Skin of body (tissue), 2 donors: ENCODE results near the gene PLEKHM1. TPM values are rescaled to one million over a fixed set of nuclear protein-coding genes. Genes with fewer than 3 reads are reported as not detected.

Source experiments
- DNase-seq: peaks from one replicate; lab custom pipeline; 2025; lab: John Stamatoyannopoulos, UW
- total RNA-seq: library from RNA; depleted of rRNA; stranded (reverse); fragments of >200 nt; gene quantifications from one replicate; pipeline ENCODE4 v1.2.3, GENCODE V29; 2014

PLEKHM1 gene
- total RNA-seq, 1 donor from 2014 or later: 14.9 TPM

- no peak for DNase-seq
Observed at GRCh38 chr17:45427181-45427835, 63.2 kb downstream of the PLEKHM1 start.

GRCh38 chr17:45426561-45426960 lies 64.0 kb downstream of the PLEKHM1 start:
- DNase-seq: no peak

- DNase-seq: no peak
Observed at GRCh38 chr17:45425984-45426413, 64.5 kb downstream of the PLEKHM1 start.

GRCh38 chr17:45425125-45425983 lies 65.2 kb downstream of the PLEKHM1 start:
- DNase-seq: no peak

GRCh38 chr17:45424769-45425124 lies 65.8 kb downstream of the PLEKHM1 start:
- no peak for DNase-seq

GRCh38 chr17:45423975-45424335 lies 66.6 kb downstream of the PLEKHM1 start:
- no peak for DNase-seq

GRCh38 chr17:45423304-45423974 lies 67.1 kb downstream of the PLEKHM1 start:
- no peak for DNase-seq

GRCh38 chr17:45414990-45415881 lies 75.3 kb downstream of the PLEKHM1 start:
- DNase-seq: no peak

- DNase-seq: no peak
Observed at GRCh38 chr17:45413498-45413923, 77.0 kb downstream of the PLEKHM1 start.

GRCh38 chr17:45411348-45412105 lies 79.0 kb downstream of the PLEKHM1 start:
- DNase-seq: no peak

- no peak for DNase-seq
Observed at GRCh38 chr17:45410144-45411091, 80.1 kb downstream of the PLEKHM1 start.

- DNase-seq: no peak
Observed at GRCh38 chr17:45409659-45410076, 80.9 kb downstream of the PLEKHM1 start.

- DNase-seq: no peak
Observed at GRCh38 chr17:45408611-45409421, 81.7 kb downstream of the PLEKHM1 start.

GRCh38 chr17:45406107-45406506 lies 84.4 kb downstream of the PLEKHM1 start:
- DNase-seq: no peak

- no peak for DNase-seq
Observed at GRCh38 chr17:45405250-45406086, 85.1 kb downstream of the PLEKHM1 start.

GRCh38 chr17:45404870-45405249 lies 85.7 kb downstream of the PLEKHM1 start:
- no peak for DNase-seq

GRCh38 chr17:45403906-45404490 lies 86.5 kb downstream of the PLEKHM1 start:
- DNase-seq: no peak
